BJ (cell line): ENCODE results near the gene MRPL10. TPM values are rescaled to one million over a fixed set of nuclear protein-coding genes. Genes with fewer than 3 reads are reported as not detected.

Source experiments
- CTCF ChIA-PET: fragments of 350-600 bp; formaldehyde crosslinking; extraction: SDS; loops from one replicate; lab custom pipeline; 2021; ENCODE audit warnings: antibody characterized with exemption, inconsistent platforms; lab: Yijun Ruan, JAX
- POLR2A ChIA-PET: fragments of 300-600 bp; sonication (Branson Sonifier 250); formaldehyde crosslinking; extraction: SDS; loops from one replicate; lab custom pipeline; 2021; ENCODE audit warnings: antibody characterized with exemption; lab: Charles Lee
- DNase-seq: peaks from one replicate; pipeline ENCODE4 v3.0.0-alpha.2; 2011; ENCODE audit warnings: low read depth
- H3K27me3 ChIP-seq: 2 replicates; pipeline ENCODE4 v1.6.0; 2011; ENCODE audit warnings: low read length; ENCODE audit not compliant: control insufficient read depth, insufficient read depth
- H3K36me3 ChIP-seq: 2 replicates; pipeline ENCODE4 v1.5.1; 2011; ENCODE audit warnings: low read length; ENCODE audit not compliant: control insufficient read depth, insufficient read depth
- H3K4me3 ChIP-seq: 2 replicates; pipeline ENCODE4 v1.5.1; 2011; ENCODE audit warnings: low read depth, mild to moderate bottlenecking, control low read depth, low read length
- CTCF ChIP-seq: IDR thresholded peaks from 2 replicates; pipeline ENCODE4 v1.5.1; 2011; ENCODE audit warnings: low read depth, mild to moderate bottlenecking, control low read depth, inconsistent platforms, low read length, moderate library complexity; ENCODE audit not compliant: insufficient read depth
- polyA plus RNA-seq: library from polyadenylated mRNA; depleted of rRNA; stranded (reverse); fragments of >200 nt; gene quantifications from 2 replicates; pipeline ENCODE4 v1.2.3, GENCODE V29; 2011

The MRPL10 gene
- polyA plus RNA-seq, 1 experiment = 59.2 TPM

GRCh38 chr17:47872651-47873161 is 41.4 kb upstream of the MRPL10 start:
- POLR2A ChIA-PET = no interaction called here
- Histone ChIP-seq H3K4me3 (no peak overlapping the region), H3K27me3 (peaks cover 14% of the 10 kb centered on the region), H3K36me3 (no peaks in the 10 kb centered on the region)
- CTCF ChIA-PET = interaction anchor here (1.1 to 2.1 kb wide), 3 partner anchors 9 to 32 kb away, joined by 3 to 4 read pairs (median 4); partner anchors contain the start of gene SCRN2
- DNase-seq = no peak
- TF ChIP-seq CTCF = no peak

GRCh38 chr17:47872019-47872650 is 40.8 kb upstream of the MRPL10 start:
- H3K4me3 ChIP-seq = no peak overlapping the region
- no peaks in the 10 kb centered on the region for H3K36me3 ChIP-seq
- H3K27me3 ChIP-seq = peaks cover 14% of the 10 kb centered on the region
- CTCF ChIA-PET = interaction anchor here (1.0 to 2.1 kb wide), 4 partner anchors 10 to 31 kb away, joined by 3 to 4 read pairs (median 4); partner anchors contain the start of gene SCRN2
- TF ChIP-seq CTCF = no peak
- POLR2A ChIA-PET = no interaction called here
- DNase-seq = no peak

- no peak overlapping the region for H3K4me3 ChIP-seq
- peaks cover 14% of the 10 kb centered on the region for H3K27me3 ChIP-seq
- no peak for DNase-seq
- ChIA-PET CTCF (interaction anchor here (1.2 to 1.7 kb wide), 2 partner anchors 18 to 30 kb away, joined by 5 to 6 read pairs; partner anchors contain the start of gene SCRN2), POLR2A (no interaction called here)
- no peak for TF ChIP-seq CTCF
- H3K36me3 ChIP-seq = no peaks in the 10 kb centered on the region
Observed at GRCh38 chr17:47871048-47871447, 39.7 kb upstream of the MRPL10 start.

- POLR2A ChIA-PET = no interaction called here
- no peak for TF ChIP-seq CTCF
- CTCF ChIA-PET = interaction anchor here (0.5 to 1.7 kb wide), 4 partner anchors 9 to 29 kb away, joined by 3 to 6 read pairs (median 4); partner anchors contain the start of gene SCRN2
- Histone ChIP-seq H3K4me3 (no peak overlapping the region), H3K27me3 (peaks cover 14% of the 10 kb centered on the region), H3K36me3 (no peaks in the 10 kb centered on the region)
- no peak for DNase-seq
Observed at GRCh38 chr17:47870056-47870455, 38.7 kb upstream of the MRPL10 start.

GRCh38 chr17:47869114-47869513 is 37.8 kb upstream of the MRPL10 start:
- H3K4me3 ChIP-seq = no peak overlapping the region
- ChIA-PET CTCF (interaction anchor here (1.2 to 2.1 kb wide), 2 partner anchors 21 to 26 kb away, joined by 3 to 6 read pairs; no protein-coding TSS in a partner anchor), POLR2A (no interaction called here)
- no peaks in the 10 kb centered on the region for H3K36me3 ChIP-seq
- DNase-seq = no peak
- no peak for TF ChIP-seq CTCF
- peaks cover 14% of the 10 kb centered on the region for H3K27me3 ChIP-seq
